HCT116 (cell line): ENCODE measurements around the gene ABHD17C. TPM values are rescaled to one million over a fixed set of nuclear protein-coding genes. Genes with fewer than 3 reads are reported as not detected.

Source experiments
- ATAC-seq: fragments of 200-7000 bp; cut with Tn5 transposase; 2 replicates; pipeline ENCODE4 v1.9.1; 2020; ENCODE audit warnings: mild to moderate bottlenecking, moderate library complexity
- BruUV-seq: library from RNA; stranded (reverse); fragments of 400-500 nt; replicated peaks from 2 replicates; lab custom pipeline; 2021; lab: Mats Ljungman, UMichigan
- CTCF ChIA-PET: fragments of 300-600 bp; sonication (Branson Sonifier 250); formaldehyde crosslinking; loops from one replicate; lab custom pipeline; 2021; ENCODE audit warnings: antibody characterized with exemption; lab: Charles Lee
- POLR2A ChIA-PET: fragments of 300-600, 350-600 bp; sonication (Branson Sonifier 250); formaldehyde crosslinking; loops from one replicate; lab custom pipeline; 2021; ENCODE audit warnings: antibody characterized with exemption; lab: Charles Lee
- RAD21 ChIA-PET, 2 experiments: fragments of 300-600 bp; sonication (Branson Sonifier 250); formaldehyde crosslinking; loops; one replicate each; lab custom pipeline; 2023; ENCODE audit warnings: low total read pairs in 2 of 2; ENCODE audit not compliant: uncharacterized antibody in 2 of 2, unreplicated experiment in 2 of 2, low non-redundant PET in 1 of 2; lab: Charles Lee
- DNase-seq: peaks from one replicate; pipeline ENCODE4 v3.0.0-alpha.2; 2010; ENCODE audit warnings: low read depth, low spot score
- H2AFZ ChIP-seq: fragments of 200-600 bp; shearing (Covaris generic), sonication (generic); 2 replicates; pipeline ENCODE4 v1.6.1; 2017; ENCODE audit warnings: low read depth, mixed run types, mixed read lengths, antibody characterized with exemption, low read length; ENCODE audit not compliant: poor library complexity, severe bottlenecking
- H3K27ac ChIP-seq: 2 replicates; pipeline ENCODE4 v1.5.1; 2012; ENCODE audit warnings: low read depth, low read length
- H3K27me3 ChIP-seq: fragments of 200-600 bp; sonication (generic); 2 replicates; pipeline ENCODE4 v1.6.1; 2016; ENCODE audit warnings: mixed run types, low read length, mixed read lengths; ENCODE audit not compliant: insufficient read depth
- H3K36me3 ChIP-seq, 2 experiments: fragments of 200-500 bp in 1 of 2; fragments of 200-600 bp in 1 of 2; sonication (Bioruptor generic) in 1 of 2; sonication (generic) in 1 of 2; 2 replicates each; pipeline versions ENCODE4 v1.5.1 to v1.6.1; 2014 to 2016; ENCODE audit warnings: low read length in 2 of 2, inconsistent platforms in 1 of 2, mixed read lengths in 1 of 2, mixed run types in 1 of 2; ENCODE audit not compliant: insufficient read depth in 2 of 2, control insufficient read depth in 1 of 2
- H3K4me1 ChIP-seq, 2 experiments: fragments of 200-600 bp in 1 of 2; sonication (generic) in 1 of 2; 2 replicates each; pipeline versions ENCODE4 v1.5.1 to v1.6.1; 2012 to 2017; ENCODE audit warnings: low read length in 2 of 2, inconsistent platforms in 1 of 2, mild to moderate bottlenecking in 1 of 2, mixed read lengths in 1 of 2, mixed run types in 1 of 2, moderate library complexity in 1 of 2; ENCODE audit not compliant: insufficient read depth in 2 of 2, control insufficient read depth in 1 of 2
- H3K4me2 ChIP-seq: fragments of 200-600 bp; sonication (generic); 2 replicates; pipeline ENCODE4 v1.6.1; 2017; ENCODE audit warnings: mixed run types, low read length, mixed read lengths
- H3K4me3 ChIP-seq, 2 experiments: fragments of 200-600 bp in 1 of 2; sonication (generic) in 1 of 2; replicated peaks in 1 of 2; 2 replicates each; pipeline ENCODE4 v1.5.1; 2011 to 2016; ENCODE audit warnings: low read length in 2 of 2, control low read depth in 1 of 2, low read depth in 1 of 2, mild to moderate bottlenecking in 1 of 2, mixed read lengths in 1 of 2, mixed run types in 1 of 2
- H3K79me2 ChIP-seq: fragments of 200-600 bp; sonication (generic); 2 replicates; pipeline ENCODE4 v1.6.1; 2017; ENCODE audit warnings: mild to moderate bottlenecking, mixed run types, low read length, moderate library complexity, mixed read lengths; ENCODE audit not compliant: insufficient read depth
- H3K9ac ChIP-seq: fragments of 200-600 bp; sonication (generic); 2 replicates; pipeline ENCODE4 v1.6.1; 2016; ENCODE audit warnings: low read length, mixed read lengths
- H3K9me2 ChIP-seq: fragments of 200-600 bp; sonication (generic), shearing (Covaris generic); 2 replicates; pipeline ENCODE4 v1.6.1; 2017; ENCODE audit warnings: mixed run types, mild to moderate bottlenecking, moderate library complexity; ENCODE audit not compliant: insufficient read depth
- H3K9me3 ChIP-seq, 2 experiments: fragments of 200-500 bp in 1 of 2; fragments of 200-600 bp in 1 of 2; sonication (Bioruptor generic) in 1 of 2; sonication (generic) in 1 of 2; 2 replicates each; pipeline ENCODE4 v1.6.1; 2014 to 2017; ENCODE audit warnings: low read length in 2 of 2, mixed read lengths in 2 of 2, inconsistent platforms in 1 of 2, low read depth in 1 of 2, mild to moderate bottlenecking in 1 of 2, mixed run types in 1 of 2, moderate library complexity in 1 of 2; ENCODE audit not compliant: control insufficient read depth in 1 of 2, insufficient read depth in 1 of 2
- H4K20me1 ChIP-seq: fragments of 200-600 bp; sonication (generic), shearing (Covaris generic); 2 replicates; pipeline ENCODE4 v1.6.1; 2017; ENCODE audit warnings: mixed run types, mild to moderate bottlenecking, moderate library complexity; ENCODE audit not compliant: insufficient read depth
- ATF3 ChIP-seq: IDR thresholded peaks from 2 replicates; pipeline ENCODE4 v1.6.1; 2012
- CEBPB ChIP-seq: IDR thresholded peaks from 2 replicates; pipeline ENCODE4 v1.6.1; 2012; ENCODE audit warnings: low read depth
- EGR1 ChIP-seq: IDR thresholded peaks from 2 replicates; pipeline ENCODE4 v1.6.1; 2012; ENCODE audit warnings: low read depth
- ELF1 ChIP-seq: IDR thresholded peaks from 2 replicates; pipeline ENCODE4 v1.6.1; 2012; ENCODE audit warnings: low read depth, borderline replicate concordance
- POLR2A ChIP-seq: IDR thresholded peaks from 2 replicates; pipeline ENCODE4 v1.7.0; 2011; ENCODE audit warnings: borderline replicate concordance; ENCODE audit not compliant: insufficient read depth, insufficient read length; ENCODE audit errors: extremely low read depth
- POLR2AphosphoS5 ChIP-seq: IDR thresholded peaks from 2 replicates; pipeline ENCODE4 v1.6.1; 2011; ENCODE audit warnings: mild to moderate bottlenecking, low read depth, low read length, moderate library complexity
- SP1 ChIP-seq: IDR thresholded peaks from 2 replicates; pipeline ENCODE4 v1.6.1; 2012; ENCODE audit warnings: low read depth
- SRF ChIP-seq: IDR thresholded peaks from 2 replicates; pipeline ENCODE4 v1.6.1; 2012; ENCODE audit warnings: low read depth
- ZFX ChIP-seq: fragments of 450-650 bp; IDR thresholded peaks from 2 replicates; pipeline ENCODE4 v1.6.1; 2017
- intact Hi-C: fragments of 100-400 bp; cut with micrococcal nuclease; formaldehyde crosslinking; loops from 2 replicates; pipeline ENCODE4 v1.10.0; 2022
- total RNA-seq: library from RNA; stranded (reverse); gene quantifications from one replicate; pipeline ENCODE4 v1.2.1, GENCODE V29; 2021; ENCODE audit not compliant: unreplicated experiment

ABHD17C gene
- total RNA-seq, 1 experiment from 2014 or later = 27.9 TPM

GRCh38 chr15:80789796-80790195, 94.7 kb downstream of the ABHD17C start:
- Histone ChIP-seq H3K27ac (no peak overlapping the region), H3K9me2 (no peaks in the 10 kb centered on the region), H3K4me1 (no peaks in the 10 kb centered on the region), H3K9me3 (no peaks in the 10 kb centered on the region), H3K4me3 (no peak overlapping the region), H3K36me3 (0 out of 4 replicates have a peak, but pooled peaks cover 0 to 2% of the 10 kb centered on the region in 2 experiments), H3K27me3 (no peaks in the 10 kb centered on the region), H2AFZ (no peak overlapping the region), H3K9ac (no peak overlapping the region), H4K20me1 (no peaks in the 10 kb centered on the region), H3K4me2 (no peak overlapping the region), H3K79me2 (no peaks in the 10 kb centered on the region)
- BruUV-seq = no TSS peak
- TF ChIP-seq CEBPB (no peak), POLR2A (no peak), ELF1 (no peak)
- intact Hi-C loops = no loop called here
- ChIA-PET RAD21 (no interaction called here), POLR2A (no interaction called here), CTCF (interaction anchor here (0.9 kb wide), 1 partner anchor 10 kb away, joined by 3 read pairs; the partner anchor contains the start of gene CEMIP)
- DNase-seq = no peak
- no peak for ATAC-seq

GRCh38 chr15:80790236-80790635, 95.1 kb downstream of the ABHD17C start:
- H3K9ac ChIP-seq = no peak overlapping the region
- DNase-seq (no peak), ATAC-seq (no peak)
- no peak for TF ChIP-seq POLR2A
- no peak for TF ChIP-seq SP1
- TF ChIP-seq ZFX = no peak
- no peak for TF ChIP-seq EGR1
- no peak for TF ChIP-seq SRF
- TF ChIP-seq ATF3 = no peak
- TF ChIP-seq POLR2AphosphoS5 = no peak
- 0 out of 4 replicates have a peak, but pooled peaks cover 0 to 2% of the 10 kb centered on the region in 2 experiments for H3K36me3 ChIP-seq
- no peaks in the 10 kb centered on the region for H4K20me1 ChIP-seq
- H3K9me2 ChIP-seq = no peaks in the 10 kb centered on the region
- no TSS peak for BruUV-seq
- H3K9me3 ChIP-seq = no peaks in the 10 kb centered on the region
- CTCF ChIA-PET = no interaction called here
- H3K4me3 ChIP-seq = no peak overlapping the region
- H2AFZ ChIP-seq = no peak overlapping the region
- H3K27ac ChIP-seq = no peak overlapping the region
- no peaks in the 10 kb centered on the region for H3K4me1 ChIP-seq
- POLR2A ChIA-PET = no interaction called here
- RAD21 ChIA-PET = no interaction called here
- no peaks in the 10 kb centered on the region for H3K79me2 ChIP-seq
- no peak overlapping the region for H3K4me2 ChIP-seq
- intact Hi-C loops = no loop called here
- H3K27me3 ChIP-seq = no peaks in the 10 kb centered on the region
